ENCODE data around the gene SLC9C1.

DNA sequence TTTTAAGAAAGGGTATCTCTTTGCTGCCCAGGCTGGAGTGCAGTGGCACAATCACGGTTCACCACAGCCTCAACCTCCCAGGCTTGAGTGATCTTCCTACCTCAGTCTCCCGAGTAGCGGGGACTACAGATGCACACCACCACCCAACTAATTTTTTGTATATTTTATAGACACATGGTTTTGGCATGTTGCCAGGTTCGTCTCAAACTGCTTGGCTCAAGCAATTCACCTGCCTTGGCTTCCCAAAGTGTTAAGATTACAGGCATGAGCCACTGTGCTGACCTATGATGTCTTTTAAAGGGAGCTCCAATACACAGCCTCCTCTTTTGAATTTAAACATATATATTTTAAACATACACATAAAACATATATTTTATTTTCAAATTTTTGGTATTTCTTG lies 60.9 kb downstream of the SLC9C1 start:
- TF ChIP-seq FOXA1 (IDR thresholded peaks at IDR 0.05; ENCODE audit: borderline replicate concordance), result no peak
- TF ChIP-seq, protein P1, sequence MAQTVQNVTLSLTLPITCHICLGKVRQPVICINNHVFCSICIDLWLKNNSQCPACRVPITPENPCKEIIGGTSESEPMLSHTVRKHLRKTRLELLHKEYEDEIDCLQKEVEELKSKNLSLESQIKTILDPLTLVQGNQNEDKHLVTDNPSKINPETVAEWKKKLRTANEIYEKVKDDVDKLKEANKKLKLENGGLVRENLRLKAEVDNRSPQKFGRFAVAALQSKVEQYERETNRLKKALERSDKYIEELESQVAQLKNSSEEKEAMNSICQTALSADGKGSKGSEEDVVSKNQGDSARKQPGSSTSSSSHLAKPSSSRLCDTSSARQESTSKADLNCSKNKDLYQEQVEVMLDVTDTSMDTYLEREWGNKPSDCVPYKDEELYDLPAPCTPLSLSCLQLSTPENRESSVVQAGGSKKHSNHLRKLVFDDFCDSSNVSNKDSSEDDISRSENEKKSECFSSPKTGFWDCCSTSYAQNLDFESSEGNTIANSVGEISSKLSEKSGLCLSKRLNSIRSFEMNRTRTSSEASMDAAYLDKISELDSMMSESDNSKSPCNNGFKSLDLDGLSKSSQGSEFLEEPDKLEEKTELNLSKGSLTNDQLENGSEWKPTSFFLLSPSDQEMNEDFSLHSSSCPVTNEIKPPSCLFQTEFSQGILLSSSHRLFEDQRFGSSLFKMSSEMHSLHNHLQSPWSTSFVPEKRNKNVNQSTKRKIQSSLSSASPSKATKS (CRISPR knock-in tag; IDR thresholded peaks at IDR 0.05), result no peak
- no peak for TF ChIP-seq ZNF175 (CRISPR knock-in tag; IDR thresholded peaks at IDR 0.05; ENCODE audit: low read depth)
- TF ChIP-seq, protein P2, sequence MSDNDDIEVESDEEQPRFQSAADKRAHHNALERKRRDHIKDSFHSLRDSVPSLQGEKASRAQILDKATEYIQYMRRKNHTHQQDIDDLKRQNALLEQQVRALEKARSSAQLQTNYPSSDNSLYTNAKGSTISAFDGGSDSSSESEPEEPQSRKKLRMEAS (CRISPR knock-in tag; IDR thresholded peaks at IDR 0.05), result no peak
- no peak for TF ChIP-seq LARP7 (IDR thresholded peaks at IDR 0.05)
- TF ChIP-seq, protein P3, sequence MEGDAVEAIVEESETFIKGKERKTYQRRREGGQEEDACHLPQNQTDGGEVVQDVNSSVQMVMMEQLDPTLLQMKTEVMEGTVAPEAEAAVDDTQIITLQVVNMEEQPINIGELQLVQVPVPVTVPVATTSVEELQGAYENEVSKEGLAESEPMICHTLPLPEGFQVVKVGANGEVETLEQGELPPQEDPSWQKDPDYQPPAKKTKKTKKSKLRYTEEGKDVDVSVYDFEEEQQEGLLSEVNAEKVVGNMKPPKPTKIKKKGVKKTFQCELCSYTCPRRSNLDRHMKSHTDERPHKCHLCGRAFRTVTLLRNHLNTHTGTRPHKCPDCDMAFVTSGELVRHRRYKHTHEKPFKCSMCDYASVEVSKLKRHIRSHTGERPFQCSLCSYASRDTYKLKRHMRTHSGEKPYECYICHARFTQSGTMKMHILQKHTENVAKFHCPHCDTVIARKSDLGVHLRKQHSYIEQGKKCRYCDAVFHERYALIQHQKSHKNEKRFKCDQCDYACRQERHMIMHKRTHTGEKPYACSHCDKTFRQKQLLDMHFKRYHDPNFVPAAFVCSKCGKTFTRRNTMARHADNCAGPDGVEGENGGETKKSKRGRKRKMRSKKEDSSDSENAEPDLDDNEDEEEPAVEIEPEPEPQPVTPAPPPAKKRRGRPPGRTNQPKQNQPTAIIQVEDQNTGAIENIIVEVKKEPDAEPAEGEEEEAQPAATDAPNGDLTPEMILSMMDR (IDR thresholded peaks at IDR 0.05 in 2 of 3, conservative IDR thresholded peaks at IDR 0.05 in 1 of 3; ENCODE audit: insufficient read depth in 2 of 3, low read depth in 1 of 3, low read length in 3 of 3), result no peak
- no peak for TF ChIP-seq EZH2 (IDR thresholded peaks at IDR 0.05; ENCODE audit: borderline replicate concordance, low read depth, low read length)
- TF ChIP-seq GATA2 (CRISPR knock-in tag; IDR thresholded peaks at IDR 0.05), result no peak
- no peak for TF ChIP-seq CREB1 (IDR thresholded peaks at IDR 0.05)
- TF ChIP-seq CREB1 (CRISPR knock-in tag; IDR thresholded peaks at IDR 0.05), result no peak
- TF ChIP-seq NFYB (IDR thresholded peaks at IDR 0.05; ENCODE audit: extremely low read depth, insufficient read length), result no peak
- TF ChIP-seq ZSCAN32 (CRISPR knock-in tag; IDR thresholded peaks at IDR 0.05), result no peak
- no peak for TF ChIP-seq SP2 (IDR thresholded peaks at IDR 0.05; ENCODE audit: extremely low read depth, low read depth, low read length, poor library complexity, severe bottlenecking)
- no peak for TF ChIP-seq NFRKB (IDR thresholded peaks at IDR 0.05; ENCODE audit: low read depth)
